ENCODE data around the gene SMAD5.
A peak's percentile ranks its signal among the peaks of the same experiment; 100 is the strongest.

Gene SMAD5

GRCh38 chr5:136132087-136132486 is 558 bp upstream of the SMAD5 start:
- TF ChIP-seq TAF1 (IDR thresholded peaks at IDR 0.05; ENCODE audit: low read depth, low read length) (no peak), PAX5 (IDR thresholded peaks at IDR 0.05; ENCODE audit: insufficient read depth, low read length, severe bottlenecking) (no peak), POLR2AphosphoS5 (IDR thresholded peaks at IDR 0.05; ENCODE audit: low read depth, low read length) (no peak), POU2F2 (IDR thresholded peaks at IDR 0.05; ENCODE audit: low read depth, low read length) (no peak), POLR2A (IDR thresholded peaks at IDR 0.05; ENCODE audit: low read depth, low read length) (no peak), SPI1 (IDR thresholded peaks at IDR 0.05; ENCODE audit: low read depth, low read length) (no peak)
- DNase-seq (ENCODE audit: insufficient read length, low spot score) (no peak), FAIRE-seq (peak; percentile 40)

- FAIRE-seq = peak; percentile 16
- TF ChIP-seq PAX5 (IDR thresholded peaks at IDR 0.05; ENCODE audit: insufficient read depth, low read length, severe bottlenecking) = no peak
- TF ChIP-seq POLR2AphosphoS5 (IDR thresholded peaks at IDR 0.05; ENCODE audit: low read depth, low read length) = no peak
- no peak for TF ChIP-seq POU2F2 (IDR thresholded peaks at IDR 0.05; ENCODE audit: low read depth, low read length)
- no peak for TF ChIP-seq SPI1 (IDR thresholded peaks at IDR 0.05; ENCODE audit: low read depth, low read length)
- TF ChIP-seq POLR2A (IDR thresholded peaks at IDR 0.05; ENCODE audit: low read depth, low read length) = no peak
- TF ChIP-seq TAF1 (IDR thresholded peaks at IDR 0.05; ENCODE audit: low read depth, low read length) = no peak
- DNase-seq (ENCODE audit: insufficient read length, low spot score) = no peak
Observed at GRCh38 chr5:136133222-136133921, 727 bp downstream of the SMAD5 start.

- FAIRE-seq = no peak
- TF ChIP-seq PAX5 (IDR thresholded peaks at IDR 0.05; ENCODE audit: insufficient read depth, low read length, severe bottlenecking) = no peak
- no peak for TF ChIP-seq POLR2A (IDR thresholded peaks at IDR 0.05; ENCODE audit: low read depth, low read length)
- TF ChIP-seq SPI1 (IDR thresholded peaks at IDR 0.05; ENCODE audit: low read depth, low read length) = no peak
- no peak for TF ChIP-seq POU2F2 (IDR thresholded peaks at IDR 0.05; ENCODE audit: low read depth, low read length)
- TF ChIP-seq TAF1 (IDR thresholded peaks at IDR 0.05; ENCODE audit: low read depth, low read length) = no peak
- no peak for TF ChIP-seq POLR2AphosphoS5 (IDR thresholded peaks at IDR 0.05; ENCODE audit: low read depth, low read length)
- no peak for DNase-seq (ENCODE audit: insufficient read length, low spot score)
Observed at GRCh38 chr5:136133922-136134379, 1.3 kb downstream of the SMAD5 start.

- DNase-seq (ENCODE audit: insufficient read length, low spot score) (no peak), FAIRE-seq (no peak)
- no peak for TF ChIP-seq SPI1 (IDR thresholded peaks at IDR 0.05; ENCODE audit: low read depth, low read length)
- no peak for TF ChIP-seq TAF1 (IDR thresholded peaks at IDR 0.05; ENCODE audit: low read depth, low read length)
- TF ChIP-seq POU2F2 (IDR thresholded peaks at IDR 0.05; ENCODE audit: low read depth, low read length) = no peak
- no peak for TF ChIP-seq POLR2A (IDR thresholded peaks at IDR 0.05; ENCODE audit: low read depth, low read length)
- no peak for TF ChIP-seq PAX5 (IDR thresholded peaks at IDR 0.05; ENCODE audit: insufficient read depth, low read length, severe bottlenecking)
- TF ChIP-seq POLR2AphosphoS5 (IDR thresholded peaks at IDR 0.05; ENCODE audit: low read depth, low read length) = no peak
Observed at GRCh38 chr5:136134653-136135052, 2.0 kb downstream of the SMAD5 start.

- FAIRE-seq = no peak
- DNase-seq (ENCODE audit: insufficient read length, low spot score) = no peak
- no peak for TF ChIP-seq POU2F2 (IDR thresholded peaks at IDR 0.05; ENCODE audit: low read depth, low read length)
- no peak for TF ChIP-seq PAX5 (IDR thresholded peaks at IDR 0.05; ENCODE audit: insufficient read depth, low read length, severe bottlenecking)
- TF ChIP-seq TAF1 (IDR thresholded peaks at IDR 0.05; ENCODE audit: low read depth, low read length) = no peak
- no peak for TF ChIP-seq POLR2A (IDR thresholded peaks at IDR 0.05; ENCODE audit: low read depth, low read length)
- TF ChIP-seq SPI1 (IDR thresholded peaks at IDR 0.05; ENCODE audit: low read depth, low read length) = no peak
- TF ChIP-seq POLR2AphosphoS5 (IDR thresholded peaks at IDR 0.05; ENCODE audit: low read depth, low read length) = no peak
Observed at GRCh38 chr5:136135536-136135935, 2.9 kb downstream of the SMAD5 start.

- TF ChIP-seq SPI1 (IDR thresholded peaks at IDR 0.05; ENCODE audit: low read depth, low read length) (no peak), POLR2A (IDR thresholded peaks at IDR 0.05; ENCODE audit: low read depth, low read length) (no peak), TAF1 (IDR thresholded peaks at IDR 0.05; ENCODE audit: low read depth, low read length) (no peak), PAX5 (IDR thresholded peaks at IDR 0.05; ENCODE audit: insufficient read depth, low read length, severe bottlenecking) (no peak), POU2F2 (IDR thresholded peaks at IDR 0.05; ENCODE audit: low read depth, low read length) (no peak), POLR2AphosphoS5 (IDR thresholded peaks at IDR 0.05; ENCODE audit: low read depth, low read length) (no peak)
- DNase-seq (ENCODE audit: insufficient read length, low spot score) = no peak
- FAIRE-seq = no peak
Observed at GRCh38 chr5:136137497-136138220, 5.0 kb downstream of the SMAD5 start.

GRCh38 chr5:136141561-136141960 is 8.9 kb downstream of the SMAD5 start:
- TF ChIP-seq POU2F2 (IDR thresholded peaks at IDR 0.05; ENCODE audit: low read depth, low read length) = no peak
- TF ChIP-seq POLR2AphosphoS5 (IDR thresholded peaks at IDR 0.05; ENCODE audit: low read depth, low read length) = no peak
- no peak for TF ChIP-seq TAF1 (IDR thresholded peaks at IDR 0.05; ENCODE audit: low read depth, low read length)
- no peak for TF ChIP-seq POLR2A (IDR thresholded peaks at IDR 0.05; ENCODE audit: low read depth, low read length)
- no peak for TF ChIP-seq PAX5 (IDR thresholded peaks at IDR 0.05; ENCODE audit: insufficient read depth, low read length, severe bottlenecking)
- no peak for TF ChIP-seq SPI1 (IDR thresholded peaks at IDR 0.05; ENCODE audit: low read depth, low read length)
- DNase-seq (ENCODE audit: insufficient read length, low spot score) (no peak), FAIRE-seq (peak; percentile 16)

GRCh38 chr5:136143312-136143711 is 10.7 kb downstream of the SMAD5 start:
- TF ChIP-seq PAX5 (IDR thresholded peaks at IDR 0.05; ENCODE audit: insufficient read depth, low read length, severe bottlenecking) = no peak
- TF ChIP-seq TAF1 (IDR thresholded peaks at IDR 0.05; ENCODE audit: low read depth, low read length) = no peak
- no peak for TF ChIP-seq SPI1 (IDR thresholded peaks at IDR 0.05; ENCODE audit: low read depth, low read length)
- no peak for TF ChIP-seq POU2F2 (IDR thresholded peaks at IDR 0.05; ENCODE audit: low read depth, low read length)
- FAIRE-seq = no peak
- no peak for DNase-seq (ENCODE audit: insufficient read length, low spot score)

- FAIRE-seq (no peak), DNase-seq (ENCODE audit: insufficient read length, low spot score) (no peak)
- TF ChIP-seq POU2F2 (IDR thresholded peaks at IDR 0.05; ENCODE audit: low read depth, low read length) = no peak
- no peak for TF ChIP-seq POLR2A (IDR thresholded peaks at IDR 0.05; ENCODE audit: low read depth, low read length)
- no peak for TF ChIP-seq POLR2AphosphoS5 (IDR thresholded peaks at IDR 0.05; ENCODE audit: low read depth, low read length)
- no peak for TF ChIP-seq TAF1 (IDR thresholded peaks at IDR 0.05; ENCODE audit: low read depth, low read length)
- TF ChIP-seq PAX5 (IDR thresholded peaks at IDR 0.05; ENCODE audit: insufficient read depth, low read length, severe bottlenecking) = no peak
- no peak for TF ChIP-seq SPI1 (IDR thresholded peaks at IDR 0.05; ENCODE audit: low read depth, low read length)
Observed at GRCh38 chr5:136143763-136144162, 11.1 kb downstream of the SMAD5 start.
